ENCODE data around the gene SLC50A1.
"Not testable (repeated sequence)": the region's sequence is repeated elsewhere in the genome, so short reads cannot be mapped to it uniquely, and the experiment has no call there.

SLC50A1 gene

GRCh38 chr1:155137154-155137949 lies 1.7 kb downstream of the SLC50A1 start:
- no peak for DNase-seq

GRCh38 chr1:155139895-155140629 lies 4.4 kb downstream of the SLC50A1 start, which contains the start of gene DPM3:
Gene DPM3, minus strand, starts transcription at chr1:155140531. Its CDS starts 291 bp downstream, at chr1:155140240.
- peak; percentile 24 for DNase-seq

- no peak for DNase-seq
These were observed 4.9 kb downstream of the SLC50A1 start for GRCh38 chr1:155140630-155140953.

GRCh38 chr1:155141749-155142148 lies 6.1 kb downstream of the SLC50A1 start:
- DNase-seq: no peak

- no peak for DNase-seq
These were observed 9.8 kb downstream of the SLC50A1 start for GRCh38 chr1:155145491-155145890.

- not testable (repeated sequence) for DNase-seq
These were observed 20.5 kb downstream of the SLC50A1 start for GRCh38 chr1:155155996-155156643.

- DNase-seq: no peak
These were observed 23.3 kb downstream of the SLC50A1 start for GRCh38 chr1:155158991-155159390.

- DNase-seq: no peak
These were observed 24.5 kb downstream of the SLC50A1 start for GRCh38 chr1:155160128-155160527.

GRCh38 chr1:155162631-155163030 lies 27.0 kb downstream of the SLC50A1 start:
- DNase-seq: not testable (repeated sequence)

- not testable (repeated sequence) for DNase-seq
These were observed 28.1 kb downstream of the SLC50A1 start for GRCh38 chr1:155163785-155164184.

GRCh38 chr1:155164625-155165024 lies 29.0 kb downstream of the SLC50A1 start:
- DNase-seq: not testable (repeated sequence)

GRCh38 chr1:155166051-155166470 lies 30.4 kb downstream of the SLC50A1 start:
- no peak for DNase-seq

- no peak for DNase-seq
These were observed 31.0 kb downstream of the SLC50A1 start for GRCh38 chr1:155166471-155167165.

- peak; percentile 61 for DNase-seq
These were observed 31.8 kb downstream of the SLC50A1 start for GRCh38 chr1:155167166-155168104.

GRCh38 chr1:155168105-155168445 lies 32.4 kb downstream of the SLC50A1 start:
- not testable (repeated sequence) for DNase-seq

- no peak for DNase-seq
These were observed 33.0 kb downstream of the SLC50A1 start for GRCh38 chr1:155168456-155169210.

GRCh38 chr1:155169541-155169940 lies 33.9 kb downstream of the SLC50A1 start:
- DNase-seq: no peak

GRCh38 chr1:155170101-155170785 lies 34.6 kb downstream of the SLC50A1 start:
- DNase-seq: no peak

- no peak for DNase-seq
These were observed 35.2 kb downstream of the SLC50A1 start for GRCh38 chr1:155170806-155171205.
